ENCODE measurements around the gene CPE. TPM values are rescaled to one million over a fixed set of nuclear protein-coding genes. Genes with fewer than 3 reads are reported as not detected.

CPE gene
- total RNA-seq, 4 donors from 2014 or later = 22.3 to 33.5 (median 30.9) TPM

- H3K27me3 ChIP-seq = no peaks in the 10 kb centered on the region
These were observed 24.2 kb downstream of the CPE start for GRCh38 chr4:165403048-165403447.

GRCh38 chr4:165403637-165404036 is 24.8 kb downstream of the CPE start:
- Histone ChIP-seq H3K27ac (no peak overlapping the region), H3K4me3 (no peak overlapping the region), H3K4me1 (no peaks in the 10 kb centered on the region), H3K27me3 (no peaks in the 10 kb centered on the region), H3K9me3 (no peaks in the 10 kb centered on the region), H3K36me3 (no peaks in the 10 kb centered on the region)
- DNase-seq (ENCODE audit: low spot score in 2 of 2) = no peak
- WGBS = 65% methylated on average over 4 of the region's 4 CpGs
- TF ChIP-seq EP300 (IDR thresholded peaks at IDR 0.05) (no peak), POLR2AphosphoS5 (IDR thresholded peaks at IDR 0.05) (no peak), POLR2A (IDR thresholded peaks at IDR 0.05) (no peak), CTCF (IDR thresholded peaks at IDR 0.05) (no peak)

More at GRCh38 chr4:165403048-165403447, 24.2 kb downstream of the CPE start:
- 62% methylated on average over 2 of the region's 2 CpGs for WGBS
- Histone ChIP-seq H3K4me3 (no peak overlapping the region), H3K36me3 (no peaks in the 10 kb centered on the region), H3K9me3 (no peaks in the 10 kb centered on the region), H3K4me1 (no peaks in the 10 kb centered on the region), H3K27ac (no peak overlapping the region)
- TF ChIP-seq POLR2AphosphoS5 (IDR thresholded peaks at IDR 0.05) (no peak), CTCF (IDR thresholded peaks at IDR 0.05) (no peak), POLR2A (IDR thresholded peaks at IDR 0.05) (no peak), EP300 (IDR thresholded peaks at IDR 0.05) (no peak)
- DNase-seq (ENCODE audit: low spot score in 2 of 2) = no peak

- 94% methylated on average over 7 of the region's 8 CpGs for WGBS
- Histone ChIP-seq H3K9me3 (no peaks in the 10 kb centered on the region), H3K27me3 (no peaks in the 10 kb centered on the region), H3K4me1 (no peaks in the 10 kb centered on the region), H3K27ac (no peak overlapping the region), H3K4me3 (no peak overlapping the region), H3K36me3 (no peaks in the 10 kb centered on the region)
- TF ChIP-seq EP300 (IDR thresholded peaks at IDR 0.05) = no peak
- TF ChIP-seq POLR2A (IDR thresholded peaks at IDR 0.05) = no peak
- TF ChIP-seq CTCF (IDR thresholded peaks at IDR 0.05) = no peak
- TF ChIP-seq POLR2AphosphoS5 (IDR thresholded peaks at IDR 0.05) = no peak
- DNase-seq (ENCODE audit: low spot score in 2 of 2) = no peak
These were observed 25.3 kb downstream of the CPE start for GRCh38 chr4:165404080-165404479.

- Histone ChIP-seq H3K9me3 (no peaks in the 10 kb centered on the region), H3K27ac (no peak overlapping the region), H3K4me3 (no peak overlapping the region), H3K27me3 (no peaks in the 10 kb centered on the region), H3K36me3 (no peaks in the 10 kb centered on the region), H3K4me1 (no peaks in the 10 kb centered on the region)
- TF ChIP-seq EP300 (IDR thresholded peaks at IDR 0.05) (no peak), CTCF (IDR thresholded peaks at IDR 0.05) (no peak), POLR2A (IDR thresholded peaks at IDR 0.05) (no peak), POLR2AphosphoS5 (IDR thresholded peaks at IDR 0.05) (no peak)
- no peak for DNase-seq (ENCODE audit: low spot score in 2 of 2)
- WGBS = 98% methylated on average over 4 of the region's 4 CpGs
These were observed 25.9 kb downstream of the CPE start for GRCh38 chr4:165404696-165405095.

- DNase-seq (ENCODE audit: low spot score in 2 of 2) = no peak
- Histone ChIP-seq H3K36me3 (no peaks in the 10 kb centered on the region), H3K4me1 (no peaks in the 10 kb centered on the region)
These were observed 31.4 kb downstream of the CPE start for GRCh38 chr4:165410214-165410613.

More at GRCh38 chr4:165410214-165410613, 31.4 kb downstream of the CPE start:
- no peak overlapping the region for H3K4me3 ChIP-seq
- no peaks in the 10 kb centered on the region for H3K9me3 ChIP-seq
- TF ChIP-seq CTCF (IDR thresholded peaks at IDR 0.05) (no peak), EP300 (IDR thresholded peaks at IDR 0.05) (no peak)
- 59% methylated on average over 2 of the region's 2 CpGs for WGBS
- no peak overlapping the region for H3K27ac ChIP-seq
- H3K27me3 ChIP-seq = no peaks in the 10 kb centered on the region

Measured in suprapubic skin (tissue), 4 donors.